HL-60 (cell line): ENCODE results near the gene BCAT1.

Experiments used
- DNase-seq, 2 experiments: peaks; one replicate each; pipeline ENCODE4 v3.0.0-alpha.2; 2010 to 2020; ENCODE audit warnings: low read depth in 1 of 2, low spot score in 1 of 2
- H3K27ac ChIP-seq: fragments of 250-450 bp; sonication (Bioruptor Pico); replicated peaks from 2 replicates; pipeline ENCODE4 v1.5.1; 2020; ENCODE audit warnings: mild to moderate bottlenecking, moderate library complexity
- H3K27me3 ChIP-seq: fragments of 250-450 bp; sonication (Bioruptor Pico); 2 replicates; pipeline ENCODE4 v1.5.1; 2021; ENCODE audit warnings: mild to moderate bottlenecking, moderate library complexity; ENCODE audit not compliant: insufficient read depth, poor library complexity, severe bottlenecking
- H3K4me3 ChIP-seq: replicated peaks from 2 replicates; pipeline ENCODE4 v1.5.1; 2011; ENCODE audit warnings: mild to moderate bottlenecking, control low read depth, low read length; ENCODE audit not compliant: insufficient read depth
- GABPA ChIP-seq: IDR thresholded peaks from 2 replicates; pipeline ENCODE4 v1.6.1; 2012; ENCODE audit warnings: low read depth
- POLR2AphosphoS5 ChIP-seq: IDR thresholded peaks from 2 replicates; pipeline ENCODE4 v1.6.1; 2012; ENCODE audit warnings: low read depth
- SPI1 ChIP-seq: IDR thresholded peaks from 2 replicates; pipeline ENCODE4 v1.6.1; 2012; ENCODE audit warnings: low read depth, mild to moderate bottlenecking, borderline replicate concordance
- TF ChIP-seq, protein P1 (sequence below): IDR thresholded peaks from one replicate; pipeline ENCODE4 v1.5.1; 2011; ENCODE audit warnings: low read length, control low read depth, inconsistent platforms; ENCODE audit not compliant: insufficient read depth
- TF ChIP-seq, protein P2 (sequence below): IDR thresholded peaks from 2 replicates; pipeline ENCODE4 v1.6.1; 2012; ENCODE audit warnings: low read depth; ENCODE audit not compliant: insufficient replicate concordance

The BCAT1 gene

DNA sequence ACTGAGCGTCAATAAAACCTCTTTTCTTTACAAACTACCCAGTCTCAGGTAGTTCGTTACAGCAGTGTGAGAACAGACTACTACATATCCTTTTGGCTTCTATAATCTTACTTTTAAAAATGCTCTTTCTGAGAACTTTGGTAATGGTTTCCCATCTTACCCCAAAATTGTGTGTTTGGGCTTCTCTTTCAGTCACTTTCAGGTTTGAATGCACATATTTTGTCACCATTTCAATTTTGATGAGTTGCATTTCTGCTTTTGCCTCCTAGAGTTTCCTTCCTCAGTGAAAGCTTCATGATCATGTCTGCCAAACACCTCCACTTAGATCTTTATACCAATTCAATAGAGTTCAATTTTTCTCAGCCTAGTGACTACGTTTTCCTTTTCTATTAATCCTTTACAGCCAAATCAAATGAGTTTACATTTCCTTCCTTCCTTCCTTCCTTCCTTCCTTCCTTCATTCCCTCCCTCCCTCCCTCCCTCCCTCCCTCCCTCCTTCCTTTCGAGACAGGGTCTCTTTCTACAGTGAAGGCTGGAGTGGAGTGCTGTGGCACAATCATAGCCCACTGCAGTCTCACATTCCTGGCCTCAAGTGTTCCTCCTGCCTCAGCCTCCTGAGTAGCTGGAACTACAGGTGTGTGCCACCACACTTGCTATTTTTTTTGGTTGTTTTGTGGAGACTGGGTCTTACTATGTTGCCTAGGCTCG is 124.9 kb downstream of the BCAT1 start:
- Histone ChIP-seq H3K27ac (no peak overlapping the region), H3K4me3 (no peak overlapping the region), H3K27me3 (no peaks in the 10 kb centered on the region)
- TF ChIP-seq POLR2AphosphoS5 (no peak), GABPA (no peak), SPI1 (no peak)
- TF ChIP-seq, protein P1, sequence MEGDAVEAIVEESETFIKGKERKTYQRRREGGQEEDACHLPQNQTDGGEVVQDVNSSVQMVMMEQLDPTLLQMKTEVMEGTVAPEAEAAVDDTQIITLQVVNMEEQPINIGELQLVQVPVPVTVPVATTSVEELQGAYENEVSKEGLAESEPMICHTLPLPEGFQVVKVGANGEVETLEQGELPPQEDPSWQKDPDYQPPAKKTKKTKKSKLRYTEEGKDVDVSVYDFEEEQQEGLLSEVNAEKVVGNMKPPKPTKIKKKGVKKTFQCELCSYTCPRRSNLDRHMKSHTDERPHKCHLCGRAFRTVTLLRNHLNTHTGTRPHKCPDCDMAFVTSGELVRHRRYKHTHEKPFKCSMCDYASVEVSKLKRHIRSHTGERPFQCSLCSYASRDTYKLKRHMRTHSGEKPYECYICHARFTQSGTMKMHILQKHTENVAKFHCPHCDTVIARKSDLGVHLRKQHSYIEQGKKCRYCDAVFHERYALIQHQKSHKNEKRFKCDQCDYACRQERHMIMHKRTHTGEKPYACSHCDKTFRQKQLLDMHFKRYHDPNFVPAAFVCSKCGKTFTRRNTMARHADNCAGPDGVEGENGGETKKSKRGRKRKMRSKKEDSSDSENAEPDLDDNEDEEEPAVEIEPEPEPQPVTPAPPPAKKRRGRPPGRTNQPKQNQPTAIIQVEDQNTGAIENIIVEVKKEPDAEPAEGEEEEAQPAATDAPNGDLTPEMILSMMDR: no peak
- TF ChIP-seq, protein P2, sequence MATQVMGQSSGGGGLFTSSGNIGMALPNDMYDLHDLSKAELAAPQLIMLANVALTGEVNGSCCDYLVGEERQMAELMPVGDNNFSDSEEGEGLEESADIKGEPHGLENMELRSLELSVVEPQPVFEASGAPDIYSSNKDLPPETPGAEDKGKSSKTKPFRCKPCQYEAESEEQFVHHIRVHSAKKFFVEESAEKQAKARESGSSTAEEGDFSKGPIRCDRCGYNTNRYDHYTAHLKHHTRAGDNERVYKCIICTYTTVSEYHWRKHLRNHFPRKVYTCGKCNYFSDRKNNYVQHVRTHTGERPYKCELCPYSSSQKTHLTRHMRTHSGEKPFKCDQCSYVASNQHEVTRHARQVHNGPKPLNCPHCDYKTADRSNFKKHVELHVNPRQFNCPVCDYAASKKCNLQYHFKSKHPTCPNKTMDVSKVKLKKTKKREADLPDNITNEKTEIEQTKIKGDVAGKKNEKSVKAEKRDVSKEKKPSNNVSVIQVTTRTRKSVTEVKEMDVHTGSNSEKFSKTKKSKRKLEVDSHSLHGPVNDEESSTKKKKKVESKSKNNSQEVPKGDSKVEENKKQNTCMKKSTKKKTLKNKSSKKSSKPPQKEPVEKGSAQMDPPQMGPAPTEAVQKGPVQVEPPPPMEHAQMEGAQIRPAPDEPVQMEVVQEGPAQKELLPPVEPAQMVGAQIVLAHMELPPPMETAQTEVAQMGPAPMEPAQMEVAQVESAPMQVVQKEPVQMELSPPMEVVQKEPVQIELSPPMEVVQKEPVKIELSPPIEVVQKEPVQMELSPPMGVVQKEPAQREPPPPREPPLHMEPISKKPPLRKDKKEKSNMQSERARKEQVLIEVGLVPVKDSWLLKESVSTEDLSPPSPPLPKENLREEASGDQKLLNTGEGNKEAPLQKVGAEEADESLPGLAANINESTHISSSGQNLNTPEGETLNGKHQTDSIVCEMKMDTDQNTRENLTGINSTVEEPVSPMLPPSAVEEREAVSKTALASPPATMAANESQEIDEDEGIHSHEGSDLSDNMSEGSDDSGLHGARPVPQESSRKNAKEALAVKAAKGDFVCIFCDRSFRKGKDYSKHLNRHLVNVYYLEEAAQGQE: no peak
- no peak for DNase-seq

DNA sequence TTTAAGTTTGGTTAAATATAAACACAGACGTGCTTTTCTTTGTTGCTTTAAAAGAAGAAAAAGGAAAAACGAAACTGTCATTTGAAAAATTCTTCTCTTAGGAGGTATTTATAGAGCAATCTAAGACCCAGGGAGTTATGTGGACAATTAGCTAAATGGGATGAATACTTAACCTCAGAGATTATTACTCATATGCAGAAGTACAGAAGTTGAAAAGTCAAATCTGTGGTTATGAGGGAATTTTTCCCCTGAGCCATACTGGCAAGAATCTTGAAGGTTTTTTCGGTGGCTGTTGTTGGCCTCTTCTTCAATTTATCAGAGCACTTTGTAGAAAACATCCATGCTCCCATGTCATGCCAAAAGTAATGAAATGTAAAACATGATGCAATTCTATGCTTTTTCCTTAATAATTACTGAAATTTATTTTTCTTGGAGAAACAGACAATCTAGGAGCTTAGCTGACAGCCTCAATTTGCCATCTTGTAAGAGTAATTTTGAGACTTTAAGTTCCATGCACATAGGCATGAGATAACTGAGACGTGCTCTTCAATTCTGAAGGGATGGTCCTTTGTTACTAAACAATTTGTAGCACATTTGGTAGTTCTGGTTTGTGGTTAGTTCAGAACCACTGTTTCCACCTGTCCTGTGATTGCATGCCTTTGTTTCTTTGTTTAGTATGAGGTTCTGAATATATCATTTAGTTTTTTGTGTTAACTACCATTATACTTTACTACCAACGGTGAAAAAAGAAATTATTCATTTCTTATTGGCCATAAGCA is 126.6 kb downstream of the BCAT1 start:
- no peak overlapping the region for H3K4me3 ChIP-seq
- no peak overlapping the region for H3K27ac ChIP-seq
- H3K27me3 ChIP-seq: no peaks in the 10 kb centered on the region
- no peak for DNase-seq
- TF ChIP-seq, protein P1: no peak
- TF ChIP-seq SPI1: no peak
- TF ChIP-seq GABPA: no peak
- TF ChIP-seq, protein P2: no peak
- no peak for TF ChIP-seq POLR2AphosphoS5

DNA sequence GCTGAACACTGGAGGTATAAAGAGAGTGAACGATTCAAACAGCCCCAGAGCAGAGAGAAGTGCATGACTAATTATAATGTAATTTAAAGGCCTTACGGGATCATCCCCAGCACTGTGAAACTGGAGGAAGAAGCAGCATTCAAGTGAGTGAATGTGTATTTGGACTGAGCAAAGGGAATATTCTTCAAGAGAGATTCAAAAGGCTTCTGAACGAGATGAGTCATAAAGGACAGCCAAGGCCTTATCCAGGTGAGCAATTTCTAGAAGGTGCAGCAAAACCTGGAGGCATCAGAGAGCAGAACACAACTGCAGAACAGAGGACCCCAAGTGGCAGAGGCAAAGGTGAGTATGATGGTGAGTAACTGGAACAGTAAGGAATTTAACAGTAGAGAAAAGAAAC is 127.2 kb downstream of the BCAT1 start:
- no peak for DNase-seq
- Histone ChIP-seq H3K4me3 (no peak overlapping the region), H3K27ac (no peak overlapping the region), H3K27me3 (no peaks in the 10 kb centered on the region)
- TF ChIP-seq POLR2AphosphoS5 (no peak), SPI1 (no peak), GABPA (no peak)
- TF ChIP-seq, protein P1: no peak
- TF ChIP-seq, protein P2: no peak
